ENCODE results near the gene LSS. TPM values are rescaled to one million over a fixed set of nuclear protein-coding genes. Genes with fewer than 3 reads are reported as not detected.
"Not testable (repeated sequence)": the region's sequence is repeated elsewhere in the genome, so short reads cannot be mapped to it uniquely, and the experiment has no call there.

The LSS gene
- total and polyA plus RNA-seq, 5 donors from 2014 or later: 8.8 to 51.6 (median 13.3) TPM

- Mint-ChIP-seq H3K27ac (no peak overlapping the region), H3K4me1 (peaks cover 3 to 9% (median 7%) of the 10 kb centered on the region in 4 donors), H3K9me3 (no peaks in the 10 kb centered on the region), H3K27me3 (no peaks in the 10 kb centered on the region), H3K36me3 (peaks cover 50% of the 10 kb centered on the region), H3K4me3 (no peak overlapping the region)
- peaks cover 88% of the 10 kb centered on the region for H3K36me3 ChIP-seq (ENCODE audit: control insufficient read depth, insufficient read depth, low read length)
- no peaks in the 10 kb centered on the region for H3K27me3 ChIP-seq (ENCODE audit: control insufficient read depth, insufficient read depth, low read length)
- H3K9me3 ChIP-seq (ENCODE audit: control insufficient read depth in 2 of 2, low read length in 2 of 2): no peaks in the 10 kb centered on the region
- H3K4me1 ChIP-seq (ENCODE audit: control insufficient read depth, insufficient read depth, low read length, poor library complexity, severe bottlenecking): no peaks in the 10 kb centered on the region
- DNase-seq (no peak), ATAC-seq (ENCODE audit: low read depth in 2 of 2) (no peak)
- H3K4me3 ChIP-seq (ENCODE audit: low read depth, low read length): no peak overlapping the region
- no peak overlapping the region for H3K27ac ChIP-seq (ENCODE audit: insufficient read depth, low read length, poor library complexity, severe bottlenecking)
Measured at GRCh38 chr21:46244602-46245001, 16.0 kb upstream of the LSS start.

DNA sequence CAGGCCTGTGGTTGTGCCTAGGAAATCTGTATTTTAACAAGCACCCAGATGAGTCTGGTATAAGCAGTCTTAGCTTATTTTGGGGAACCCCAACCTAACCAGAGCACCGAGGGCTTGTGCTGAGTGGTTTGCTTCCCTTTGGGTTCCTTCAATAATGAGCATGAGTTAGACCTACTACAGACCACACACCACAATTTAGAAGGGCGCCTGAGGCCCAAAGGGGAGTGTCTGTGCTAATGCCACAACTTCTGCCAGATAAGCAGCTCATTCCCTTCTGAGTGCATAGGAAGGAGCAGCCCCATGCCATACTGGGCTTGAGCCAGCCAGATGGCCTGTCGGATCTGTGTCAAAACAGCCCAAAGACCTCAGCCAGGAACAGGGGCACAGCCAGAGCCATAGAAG lies 15.4 kb upstream of the LSS start:
- H3K27ac Mint-ChIP-seq: no peak overlapping the region

GRCh38 chr21:46243325-46243724 lies 14.8 kb upstream of the LSS start:
- DNase-seq: no peak

More for the DNA sequence above, 15.4 kb upstream of the LSS start:
- no peak overlapping the region for H3K4me3 ChIP-seq (ENCODE audit: low read depth, low read length)
- Mint-ChIP-seq H3K4me1 (peaks cover 3 to 9% (median 6%) of the 10 kb centered on the region in 4 donors), H3K27me3 (no peaks in the 10 kb centered on the region), H3K36me3 (peaks cover 52% of the 10 kb centered on the region), H3K9me3 (no peaks in the 10 kb centered on the region), H3K4me3 (no peak overlapping the region)
- H3K27ac ChIP-seq (ENCODE audit: insufficient read depth, low read length, poor library complexity, severe bottlenecking): no peak overlapping the region
- H3K36me3 ChIP-seq (ENCODE audit: control insufficient read depth, insufficient read depth, low read length): peaks cover 89% of the 10 kb centered on the region
- no peaks in the 10 kb centered on the region for H3K9me3 ChIP-seq (ENCODE audit: control insufficient read depth in 2 of 2, low read length in 2 of 2)
- H3K27me3 ChIP-seq (ENCODE audit: control insufficient read depth, insufficient read depth, low read length): no peaks in the 10 kb centered on the region
- no peaks in the 10 kb centered on the region for H3K4me1 ChIP-seq (ENCODE audit: control insufficient read depth, insufficient read depth, low read length, poor library complexity, severe bottlenecking)
- no peak for DNase-seq
- ATAC-seq (ENCODE audit: low read depth in 2 of 2): no peak

DNA sequence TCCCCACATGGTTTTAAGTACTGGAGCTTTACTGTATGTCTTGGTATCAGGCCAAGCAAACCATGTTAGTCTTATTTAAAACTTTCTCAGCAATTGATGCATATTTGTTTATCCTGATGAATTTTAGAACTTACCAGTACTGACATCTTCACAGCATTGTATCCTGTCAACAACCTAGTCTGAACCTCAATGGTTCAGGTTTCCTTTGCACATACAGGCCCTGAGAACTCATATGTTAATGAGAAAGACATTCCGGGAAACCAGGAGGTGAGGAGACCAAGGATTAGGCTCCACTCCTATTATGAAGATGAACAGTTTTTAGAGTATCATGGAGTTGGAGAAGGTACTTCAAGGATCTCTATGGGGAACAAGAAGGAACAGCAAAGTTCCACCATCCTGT lies 13.0 kb upstream of the LSS start:
- not testable (repeated sequence) for H3K9me3 ChIP-seq (ENCODE audit: control insufficient read depth in 2 of 2, low read length in 2 of 2); H3K9me3 Mint-ChIP-seq; ATAC-seq (ENCODE audit: low read depth in 2 of 2); H3K4me3 ChIP-seq (ENCODE audit: low read depth, low read length); H3K4me1 ChIP-seq (ENCODE audit: control insufficient read depth, insufficient read depth, low read length, poor library complexity, severe bottlenecking); H3K4me1 Mint-ChIP-seq; H3K27ac Mint-ChIP-seq; H3K27me3 ChIP-seq (ENCODE audit: control insufficient read depth, insufficient read depth, low read length); H3K27me3 Mint-ChIP-seq; DNase-seq; H3K27ac ChIP-seq (ENCODE audit: insufficient read depth, low read length, poor library complexity, severe bottlenecking); H3K4me3 Mint-ChIP-seq
- H3K36me3 ChIP-seq (ENCODE audit: control insufficient read depth, insufficient read depth, low read length): peaks cover 87% of the 10 kb centered on the region
- H3K36me3 Mint-ChIP-seq: peaks cover 57% of the 10 kb centered on the region

More at GRCh38 chr21:46243325-46243724, 14.8 kb upstream of the LSS start:
- no peak overlapping the region for H3K4me3 Mint-ChIP-seq
- peak overlapping the region in 2 of 3 donors; percentile 56 to 75 for H3K27ac Mint-ChIP-seq
- H3K9me3 Mint-ChIP-seq: no peaks in the 10 kb centered on the region
- no peak overlapping the region for H3K4me3 ChIP-seq (ENCODE audit: low read depth, low read length)
- peaks cover 0 to 9% (median 4%) of the 10 kb centered on the region in 4 donors for H3K4me1 Mint-ChIP-seq
- ATAC-seq (ENCODE audit: low read depth in 2 of 2): no peak
- no peaks in the 10 kb centered on the region for H3K27me3 Mint-ChIP-seq
- H3K27ac ChIP-seq (ENCODE audit: insufficient read depth, low read length, poor library complexity, severe bottlenecking): no peak overlapping the region
- peaks cover 87% of the 10 kb centered on the region for H3K36me3 ChIP-seq (ENCODE audit: control insufficient read depth, insufficient read depth, low read length)
- no peaks in the 10 kb centered on the region for H3K9me3 ChIP-seq (ENCODE audit: control insufficient read depth in 2 of 2, low read length in 2 of 2)
- no peaks in the 10 kb centered on the region for H3K27me3 ChIP-seq (ENCODE audit: control insufficient read depth, insufficient read depth, low read length)
- H3K4me1 ChIP-seq (ENCODE audit: control insufficient read depth, insufficient read depth, low read length, poor library complexity, severe bottlenecking): no peaks in the 10 kb centered on the region
- peaks cover 58% of the 10 kb centered on the region for H3K36me3 Mint-ChIP-seq

DNA sequence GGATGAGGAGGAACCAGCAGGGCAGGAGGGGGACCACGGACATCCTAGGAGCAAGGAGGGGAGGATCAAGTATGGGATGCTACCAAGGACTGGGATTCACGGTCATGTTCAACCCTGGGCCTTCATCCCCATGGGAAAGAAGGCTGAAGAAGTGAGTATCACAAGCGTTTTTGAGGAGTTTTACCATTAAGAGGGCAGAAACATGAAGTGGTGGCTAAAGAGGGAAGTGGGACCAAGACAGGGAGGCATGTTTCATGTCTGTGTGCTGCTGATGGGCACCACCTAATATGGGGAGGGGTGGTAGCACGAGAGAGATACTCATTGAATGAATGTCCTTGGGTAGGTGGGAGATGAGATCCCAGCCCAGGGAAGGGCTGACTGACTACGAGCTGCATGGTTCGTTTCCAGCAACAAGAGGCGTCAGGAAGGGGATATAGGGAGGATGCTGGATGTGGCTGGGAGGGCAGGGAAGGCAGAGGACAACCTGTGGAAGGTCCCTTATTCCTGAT lies 11.3 kb upstream of the LSS start:
- DNase-seq: no peak
- H3K36me3 Mint-ChIP-seq: peaks cover 66% of the 10 kb centered on the region
- peak overlapping the region in 2 of 3 donors; percentile 23 to 49 for H3K27ac Mint-ChIP-seq
- no peak for ATAC-seq (ENCODE audit: low read depth in 2 of 2)
- Histone ChIP-seq H3K4me3 (ENCODE audit: low read depth, low read length) (no peak overlapping the region), H3K36me3 (ENCODE audit: control insufficient read depth, insufficient read depth, low read length) (peaks cover 86% of the 10 kb centered on the region), H3K4me1 (ENCODE audit: control insufficient read depth, insufficient read depth, low read length, poor library complexity, severe bottlenecking) (no peaks in the 10 kb centered on the region), H3K27ac (ENCODE audit: insufficient read depth, low read length, poor library complexity, severe bottlenecking) (no peak overlapping the region), H3K9me3 (ENCODE audit: control insufficient read depth in 2 of 2, low read length in 2 of 2) (no peaks in the 10 kb centered on the region), H3K27me3 (ENCODE audit: control insufficient read depth, insufficient read depth, low read length) (no peaks in the 10 kb centered on the region)
- H3K27me3 Mint-ChIP-seq: no peaks in the 10 kb centered on the region
- H3K4me1 Mint-ChIP-seq: peaks cover 0 to 8% (median 4%) of the 10 kb centered on the region in 4 donors
- no peak overlapping the region for H3K4me3 Mint-ChIP-seq
- H3K9me3 Mint-ChIP-seq: no peaks in the 10 kb centered on the region

DNA sequence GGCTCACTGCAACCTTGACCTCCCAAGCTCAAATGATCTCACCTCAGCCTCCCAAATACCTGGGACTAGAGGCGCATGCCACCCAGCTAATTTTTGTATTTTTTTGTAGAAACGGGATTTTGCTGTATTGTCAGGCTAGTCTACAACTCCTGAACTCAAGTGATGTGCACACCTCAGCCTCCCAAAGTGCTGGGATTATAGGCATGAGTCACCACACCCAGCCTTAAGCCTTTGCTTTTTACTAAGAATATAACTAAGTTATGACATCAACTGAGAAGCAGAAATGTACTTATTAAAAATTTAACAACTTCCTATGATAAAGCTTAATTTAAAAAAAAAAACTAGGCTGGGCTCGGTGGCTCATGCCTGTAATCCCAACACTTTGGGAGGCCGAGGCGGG lies 8.9 kb upstream of the LSS start:
- H3K9me3 Mint-ChIP-seq: no peaks in the 10 kb centered on the region
- no peak for ATAC-seq (ENCODE audit: low read depth in 2 of 2)
- no peak for DNase-seq
- Histone ChIP-seq H3K36me3 (ENCODE audit: control insufficient read depth, insufficient read depth, low read length) (peaks cover 76% of the 10 kb centered on the region), H3K27me3 (ENCODE audit: control insufficient read depth, insufficient read depth, low read length) (no peaks in the 10 kb centered on the region), H3K27ac (ENCODE audit: insufficient read depth, low read length, poor library complexity, severe bottlenecking) (no peak overlapping the region), H3K4me3 (ENCODE audit: low read depth, low read length) (no peak overlapping the region), H3K9me3 (ENCODE audit: control insufficient read depth in 2 of 2, low read length in 2 of 2) (no peaks in the 10 kb centered on the region), H3K4me1 (ENCODE audit: control insufficient read depth, insufficient read depth, low read length, poor library complexity, severe bottlenecking) (no peaks in the 10 kb centered on the region)
- H3K27ac Mint-ChIP-seq: no peak overlapping the region
- peaks cover 69% of the 10 kb centered on the region for H3K36me3 Mint-ChIP-seq
- H3K4me1 Mint-ChIP-seq: peaks cover 0 to 16% (median 9%) of the 10 kb centered on the region in 4 donors
- no peak overlapping the region for H3K4me3 Mint-ChIP-seq
- H3K27me3 Mint-ChIP-seq: no peaks in the 10 kb centered on the region

- Mint-ChIP-seq H3K4me1 (peaks cover 6 to 23% (median 18%) of the 10 kb centered on the region in 4 donors), H3K27ac (peak overlapping the region in 2 of 3 donors; percentile 26 to 65), H3K36me3 (peaks cover 52% of the 10 kb centered on the region), H3K4me3 (no peak overlapping the region), H3K27me3 (no peaks in the 10 kb centered on the region), H3K9me3 (peaks cover 0 to 2% (median 0%) of the 10 kb centered on the region in 7 donors)
- H3K36me3 ChIP-seq (ENCODE audit: control insufficient read depth, insufficient read depth, low read length): peaks cover 47% of the 10 kb centered on the region
- no peak overlapping the region for H3K4me3 ChIP-seq (ENCODE audit: low read depth, low read length)
- ATAC-seq (ENCODE audit: low read depth in 2 of 2) (no peak), DNase-seq (no peak)
- no peaks in the 10 kb centered on the region for H3K9me3 ChIP-seq (ENCODE audit: control insufficient read depth in 2 of 2, low read length in 2 of 2)
- H3K27ac ChIP-seq (ENCODE audit: insufficient read depth, low read length, poor library complexity, severe bottlenecking): no peak overlapping the region
- no peaks in the 10 kb centered on the region for H3K27me3 ChIP-seq (ENCODE audit: control insufficient read depth, insufficient read depth, low read length)
- peaks cover 5% of the 10 kb centered on the region for H3K4me1 ChIP-seq (ENCODE audit: control insufficient read depth, insufficient read depth, low read length, poor library complexity, severe bottlenecking)
Measured at GRCh38 chr21:46234436-46234950, 5.9 kb upstream of the LSS start.

DNA sequence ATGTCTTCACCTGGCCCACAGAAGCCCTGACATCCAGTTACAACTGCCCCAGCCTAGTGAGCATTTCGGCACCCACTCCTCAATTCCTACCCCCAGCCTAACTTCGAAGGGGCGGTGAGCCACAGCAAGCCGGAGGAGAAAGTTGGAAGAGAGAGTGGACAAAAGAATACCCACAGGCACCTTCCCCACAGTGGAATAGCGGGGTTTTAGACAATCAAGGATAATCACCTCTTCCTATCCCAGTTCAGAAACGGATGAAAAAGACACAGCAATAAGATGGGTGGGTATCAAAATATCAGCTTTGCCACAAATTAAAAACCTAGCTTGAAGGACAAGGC lies 1.3 kb upstream of the LSS start:
- no peaks in the 10 kb centered on the region for H3K27me3 Mint-ChIP-seq

More for the DNA sequence above, 1.3 kb upstream of the LSS start:
- peak overlapping the region in 2 of 3 donors; percentile 80 to 82 for H3K27ac Mint-ChIP-seq
- Histone ChIP-seq H3K9me3 (ENCODE audit: control insufficient read depth in 2 of 2, low read length in 2 of 2) (no peaks in the 10 kb centered on the region), H3K27me3 (ENCODE audit: control insufficient read depth, insufficient read depth, low read length) (no peaks in the 10 kb centered on the region), H3K4me1 (ENCODE audit: control insufficient read depth, insufficient read depth, low read length, poor library complexity, severe bottlenecking) (peaks cover 26% of the 10 kb centered on the region), H3K4me3 (ENCODE audit: low read depth, low read length) (peak overlapping the region; percentile 26), H3K27ac (ENCODE audit: insufficient read depth, low read length, poor library complexity, severe bottlenecking) (peak overlapping the region; percentile 66), H3K36me3 (ENCODE audit: control insufficient read depth, insufficient read depth, low read length) (peaks cover 14% of the 10 kb centered on the region)
- ATAC-seq (ENCODE audit: low read depth in 2 of 2) (no peak), DNase-seq (no peak)
- peaks cover 0 to 2% (median 0%) of the 10 kb centered on the region in 7 donors for H3K9me3 Mint-ChIP-seq
- peaks cover 22 to 49% (median 28%) of the 10 kb centered on the region in 4 donors for H3K4me1 Mint-ChIP-seq
- H3K36me3 Mint-ChIP-seq: peaks cover 23% of the 10 kb centered on the region
- peak overlapping the region; percentile 74 to 97 (median 76) for H3K4me3 Mint-ChIP-seq

Data from CD4-positive, CD25-positive, alpha-beta regulatory T cell (primary cell).